Activated CD4-positive, alpha-beta T cell treated with anti-CD3 and anti-CD28 coated beads for 1 hour (primary cell): ENCODE measurements around the gene PRC1.

ENCODE experiments used
- DNase-seq: peaks from one replicate; pipeline ENCODE4 v3.0.0-alpha.2; 2020

PRC1 gene

DNA sequence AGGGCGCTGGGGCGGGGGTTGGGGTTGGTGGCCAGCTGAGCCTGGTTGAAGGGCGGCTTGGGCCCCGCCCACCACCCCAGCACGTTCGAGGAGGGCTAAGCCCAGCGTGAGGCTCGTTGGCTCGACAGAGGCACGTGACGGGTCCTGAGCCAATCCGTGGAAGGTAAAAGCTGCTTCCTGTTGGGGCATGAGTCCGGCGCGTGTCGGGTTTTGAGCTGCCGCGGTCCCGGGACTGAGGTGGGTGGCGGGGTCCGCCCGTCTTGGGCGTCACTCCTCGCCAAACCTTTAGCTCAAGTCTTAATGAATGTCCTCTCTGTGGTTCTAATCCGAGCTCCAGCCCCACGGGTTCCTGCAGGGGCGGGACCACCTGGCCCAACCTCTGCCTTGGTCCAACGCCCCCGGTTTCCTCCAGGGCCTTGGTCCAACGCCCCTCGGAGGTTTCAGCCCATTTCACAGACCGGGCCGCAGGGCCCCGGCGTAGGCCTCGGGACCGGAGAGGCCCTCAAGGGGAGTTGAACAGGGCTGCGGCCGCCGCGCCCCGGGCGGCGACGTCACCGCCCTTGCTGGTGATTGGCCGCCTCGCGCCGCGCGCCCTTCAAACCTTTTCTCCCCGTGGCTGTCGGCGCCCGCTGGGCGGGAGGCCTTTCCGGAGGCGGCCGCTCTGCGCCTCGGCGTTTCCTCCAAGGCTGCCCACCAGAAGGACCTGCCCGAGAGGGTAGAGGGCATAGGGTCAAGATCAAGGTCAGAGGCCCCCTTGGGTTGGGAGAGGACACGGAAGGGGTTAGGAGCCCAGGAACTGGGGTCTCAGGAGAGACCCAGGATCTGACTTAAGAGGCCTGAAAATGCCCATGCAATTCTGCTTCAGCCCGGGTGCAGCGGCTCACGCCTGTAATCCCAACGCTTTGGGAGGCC, 39.4 kb downstream of the PRC1 start, which contains the start of gene RCCD1:
RCCD1 (plus strand) TSS at position 173 of the 912 bp plus-strand sequence. CDS start 1,851 bp downstream, outside the sequence.
- DNase-seq, result peak; percentile 76

DNA sequence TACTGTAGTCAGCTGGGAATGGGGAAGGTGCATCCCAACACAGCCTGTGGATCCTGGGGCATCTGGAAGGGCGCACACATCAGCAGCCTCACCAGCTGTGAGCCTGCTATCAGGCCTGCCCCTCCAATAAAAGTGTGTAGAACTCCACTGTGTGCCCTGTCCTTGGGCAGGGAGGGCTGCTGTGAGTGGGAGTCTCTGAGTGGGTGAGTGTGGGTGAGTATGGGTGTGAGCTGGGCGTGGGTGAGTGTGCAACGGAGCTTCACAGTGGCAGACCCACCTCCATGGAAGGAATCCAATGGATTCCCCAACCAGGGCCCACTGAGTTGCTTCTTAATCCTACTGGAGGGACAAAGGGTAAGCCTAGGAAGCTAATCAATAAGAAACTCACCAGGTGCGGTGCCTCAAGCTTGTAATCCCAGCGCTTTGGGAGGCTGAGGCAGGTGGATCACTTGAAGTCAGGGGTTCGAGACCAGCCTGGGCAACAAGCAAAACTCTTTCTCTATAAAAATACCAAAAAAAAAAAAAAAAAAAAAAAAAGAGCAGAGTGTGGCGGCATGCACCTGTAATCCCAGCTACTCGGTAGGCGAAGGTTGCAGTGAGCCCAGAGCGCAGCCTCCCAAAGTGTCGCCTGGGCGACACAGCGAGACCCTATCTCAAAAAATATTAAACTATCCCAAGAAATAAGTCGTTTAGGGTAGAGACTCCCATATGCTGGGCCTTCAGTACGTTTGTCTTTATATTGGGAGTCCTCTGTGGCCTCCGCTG, 40.2 kb downstream of the PRC1 start:
- no peak for DNase-seq

DNA sequence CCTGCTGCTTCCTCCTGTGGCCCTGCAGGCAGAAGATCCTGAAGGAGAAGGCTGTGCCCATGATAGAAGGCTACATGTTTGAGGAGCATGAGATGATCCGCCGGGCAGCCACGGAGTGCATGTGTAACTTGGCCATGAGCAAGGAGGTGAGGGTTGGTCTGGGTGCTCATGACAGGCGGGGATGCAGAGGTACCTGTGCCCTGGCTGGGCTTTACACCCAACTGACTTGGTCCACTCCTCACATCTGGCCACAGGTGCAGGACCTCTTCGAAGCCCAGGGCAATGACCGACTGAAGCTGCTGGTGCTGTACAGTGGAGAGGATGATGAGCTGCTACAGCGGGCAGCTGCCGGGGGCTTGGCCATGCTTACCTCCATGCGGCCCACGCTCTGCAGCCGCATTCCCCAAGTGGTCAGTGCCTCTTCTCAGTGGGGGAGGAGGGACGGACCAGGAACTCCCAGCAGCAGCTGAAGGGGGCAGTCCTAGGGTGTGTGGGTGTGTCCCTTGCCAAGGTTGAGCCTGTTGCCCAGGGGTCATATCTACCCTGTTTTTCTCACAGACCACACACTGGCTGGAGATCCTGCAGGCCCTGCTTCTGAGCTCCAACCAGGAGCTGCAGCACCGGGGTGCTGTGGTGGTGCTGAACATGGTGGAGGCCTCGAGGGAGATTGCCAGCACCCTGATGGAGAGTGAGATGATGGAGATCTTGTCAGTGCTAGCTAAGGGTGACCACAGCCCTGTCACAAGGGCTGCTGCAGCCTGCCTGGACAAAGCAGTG, 41.2 kb downstream of the PRC1 start:
- DNase-seq, result no peak

DNA sequence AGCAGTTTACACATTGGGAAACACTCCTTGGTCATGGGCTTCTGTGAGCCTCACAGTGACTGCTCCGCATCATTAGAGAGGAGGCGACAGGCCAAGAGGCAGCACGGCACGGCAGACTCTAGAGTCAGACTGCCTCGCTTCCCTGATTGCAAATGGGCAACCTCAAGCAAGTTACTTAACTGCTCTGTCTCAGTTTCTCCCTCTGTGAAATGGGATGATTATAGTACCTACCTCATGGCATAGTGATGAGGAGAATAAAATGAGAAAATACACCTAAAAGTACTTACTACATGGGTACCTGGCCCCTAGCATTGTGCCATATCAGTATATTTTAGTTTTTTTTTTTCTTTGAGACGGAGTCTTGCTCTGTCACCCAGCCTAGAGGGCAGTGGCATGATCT, 43.7 kb downstream of the PRC1 start:
- DNase-seq, result no peak

DNA sequence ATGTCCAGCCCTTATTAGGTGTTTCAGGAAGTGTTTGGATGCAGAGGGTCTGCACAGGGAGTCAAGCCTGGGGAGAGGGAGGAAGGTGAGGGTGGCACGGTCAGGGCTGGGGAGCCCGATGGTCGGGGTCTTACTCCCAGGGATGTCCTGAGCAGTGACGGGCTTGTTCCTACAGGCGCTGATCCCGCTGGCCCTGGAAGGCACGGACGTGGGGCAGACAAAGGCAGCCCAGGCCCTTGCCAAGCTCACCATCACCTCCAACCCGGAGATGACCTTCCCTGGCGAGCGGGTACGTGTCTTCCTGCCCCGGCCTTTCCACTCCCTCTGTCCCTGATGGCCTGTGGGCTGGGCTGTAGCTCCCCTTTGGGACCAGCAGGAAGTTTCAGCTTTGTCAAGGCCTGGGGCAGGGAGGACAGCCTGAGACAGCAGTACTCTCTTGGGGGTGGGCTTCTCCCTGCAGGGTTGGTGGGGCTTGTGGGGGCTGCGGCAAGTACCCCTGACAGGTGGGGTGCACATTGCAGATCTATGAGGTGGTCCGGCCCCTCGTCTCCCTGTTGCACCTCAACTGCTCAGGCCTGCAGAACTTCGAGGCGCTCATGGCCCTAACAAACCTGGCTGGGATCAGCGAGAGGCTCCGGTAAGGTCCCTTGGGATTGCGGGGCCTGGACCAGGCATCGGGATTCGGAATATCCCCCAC, 44.2 kb downstream of the PRC1 start:
- no peak for DNase-seq

DNA sequence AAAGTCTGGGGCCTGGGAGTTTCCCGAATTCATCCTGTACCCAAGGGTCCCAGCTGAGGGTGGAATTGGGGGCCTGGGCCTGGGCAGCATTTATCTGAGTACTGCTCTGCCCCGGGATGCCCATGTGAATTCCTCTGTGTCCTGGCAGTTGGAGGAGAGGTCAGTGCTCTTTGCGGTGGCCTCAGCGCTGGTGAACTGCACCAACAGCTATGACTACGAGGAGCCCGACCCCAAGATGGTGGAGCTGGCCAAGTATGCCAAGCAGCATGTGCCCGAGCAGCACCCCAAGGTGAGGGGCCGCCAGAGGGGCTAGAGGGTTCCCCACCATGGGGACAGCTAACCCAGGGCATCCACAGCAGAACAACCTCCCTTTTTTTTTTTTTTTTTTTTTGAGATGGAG, 45.8 kb downstream of the PRC1 start:
- no peak for DNase-seq

DNA sequence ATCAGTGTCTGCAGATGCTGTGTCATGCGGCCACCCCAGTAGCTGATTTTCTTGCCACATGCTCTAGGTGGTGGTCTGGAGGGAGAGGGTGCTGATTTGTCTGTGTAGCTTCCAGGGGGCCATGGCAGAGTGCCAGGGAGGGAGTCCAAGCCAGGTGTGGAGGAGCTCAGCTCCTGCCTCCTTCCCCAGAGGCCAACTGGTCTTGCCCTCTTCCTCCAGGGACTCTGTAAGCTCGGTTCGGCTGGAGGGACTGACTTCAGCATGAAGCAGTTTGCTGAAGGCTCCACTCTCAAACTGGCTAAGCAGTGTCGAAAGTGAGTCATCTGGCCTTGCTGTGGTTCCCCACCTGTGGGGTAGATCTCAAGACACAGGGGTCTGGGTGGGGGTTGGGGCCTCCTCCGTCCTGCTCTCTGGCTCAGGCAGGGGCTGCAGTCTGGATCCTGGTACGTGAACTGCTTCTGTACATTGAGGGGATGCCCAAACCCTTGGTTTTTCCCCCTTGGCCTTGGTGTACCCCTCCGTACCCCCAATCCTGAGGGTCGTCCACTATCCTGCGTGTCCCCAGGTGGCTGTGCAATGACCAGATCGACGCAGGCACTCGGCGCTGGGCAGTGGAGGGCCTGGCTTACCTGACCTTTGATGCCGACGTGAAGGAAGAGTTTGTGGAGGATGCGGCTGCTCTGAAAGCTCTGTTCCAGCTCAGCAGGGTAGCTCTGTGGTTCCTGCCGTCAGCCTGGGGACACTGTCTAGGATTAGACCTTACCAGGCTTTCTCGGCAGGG, 46.6 kb downstream of the PRC1 start:
- DNase-seq, result no peak

DNA sequence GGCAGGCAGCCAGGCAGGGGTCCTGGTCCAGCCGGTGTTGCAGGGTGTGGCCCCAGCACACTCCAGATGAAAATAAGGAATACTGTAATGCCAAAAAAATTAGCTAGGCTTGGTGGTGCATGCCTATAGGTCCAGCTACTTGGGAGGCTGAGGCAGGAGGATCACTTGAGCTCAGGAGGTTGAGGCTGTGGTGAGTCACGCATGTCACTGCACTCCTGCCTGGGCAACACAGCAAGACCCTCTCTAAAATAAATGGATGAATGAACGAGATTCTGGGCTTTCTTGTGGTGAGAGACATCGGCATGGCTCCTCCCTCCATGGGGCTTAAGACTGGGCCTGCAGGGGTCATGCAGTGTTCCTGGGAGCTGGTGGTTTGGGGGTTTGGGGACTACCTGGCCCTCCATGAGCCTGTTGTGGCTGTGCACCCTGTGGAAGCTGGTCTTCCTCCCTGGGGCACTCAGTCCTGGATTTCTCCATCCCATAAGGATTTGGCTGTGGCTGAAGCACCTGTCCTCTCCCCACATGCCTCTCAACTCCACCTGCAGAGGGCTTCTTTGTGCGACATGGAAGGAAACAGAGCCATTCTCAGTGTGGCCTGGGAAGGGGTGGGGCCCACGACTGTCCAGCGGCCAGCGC, 47.3 kb downstream of the PRC1 start:
- DNase-seq, result no peak

DNA sequence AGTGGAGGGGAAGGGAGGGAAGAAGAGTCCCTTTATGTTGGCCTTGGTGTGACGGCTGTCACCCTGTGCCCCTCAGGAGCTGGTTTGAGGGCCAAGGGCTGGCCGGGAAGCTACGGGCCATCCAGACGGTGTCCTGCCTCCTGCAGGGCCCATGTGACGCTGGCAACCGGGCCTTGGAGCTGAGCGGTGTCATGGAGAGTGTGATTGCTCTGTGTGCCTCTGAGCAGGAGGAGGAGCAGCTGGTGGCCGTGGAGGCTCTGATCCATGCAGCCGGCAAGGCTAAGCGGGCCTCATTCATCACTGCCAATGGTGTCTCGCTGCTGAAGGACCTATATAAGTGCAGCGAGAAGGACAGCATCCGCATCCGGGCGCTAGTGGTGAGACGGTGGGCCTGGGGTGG, 47.8 kb downstream of the PRC1 start:
- no peak for DNase-seq

DNA sequence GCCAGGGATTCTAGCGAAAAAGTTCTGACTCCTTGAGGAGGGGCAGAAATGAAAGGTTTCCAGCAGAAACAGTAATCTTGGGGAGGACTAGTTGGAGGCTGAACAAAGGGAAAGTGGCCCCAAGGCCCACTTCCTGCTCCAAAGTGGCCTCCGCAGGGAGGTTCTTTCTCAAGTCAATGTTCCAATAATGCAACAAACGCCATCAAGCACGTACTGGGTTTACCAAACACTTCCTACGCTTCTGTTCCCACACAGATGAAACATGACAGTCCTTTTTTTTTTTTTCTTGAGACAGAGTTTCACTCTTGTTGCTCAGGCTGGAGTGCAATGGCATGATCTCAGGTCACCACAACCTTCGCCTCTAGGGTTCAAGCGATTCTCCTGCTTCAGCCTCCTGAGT, 49.2 kb downstream of the PRC1 start:
- no peak for DNase-seq

DNA sequence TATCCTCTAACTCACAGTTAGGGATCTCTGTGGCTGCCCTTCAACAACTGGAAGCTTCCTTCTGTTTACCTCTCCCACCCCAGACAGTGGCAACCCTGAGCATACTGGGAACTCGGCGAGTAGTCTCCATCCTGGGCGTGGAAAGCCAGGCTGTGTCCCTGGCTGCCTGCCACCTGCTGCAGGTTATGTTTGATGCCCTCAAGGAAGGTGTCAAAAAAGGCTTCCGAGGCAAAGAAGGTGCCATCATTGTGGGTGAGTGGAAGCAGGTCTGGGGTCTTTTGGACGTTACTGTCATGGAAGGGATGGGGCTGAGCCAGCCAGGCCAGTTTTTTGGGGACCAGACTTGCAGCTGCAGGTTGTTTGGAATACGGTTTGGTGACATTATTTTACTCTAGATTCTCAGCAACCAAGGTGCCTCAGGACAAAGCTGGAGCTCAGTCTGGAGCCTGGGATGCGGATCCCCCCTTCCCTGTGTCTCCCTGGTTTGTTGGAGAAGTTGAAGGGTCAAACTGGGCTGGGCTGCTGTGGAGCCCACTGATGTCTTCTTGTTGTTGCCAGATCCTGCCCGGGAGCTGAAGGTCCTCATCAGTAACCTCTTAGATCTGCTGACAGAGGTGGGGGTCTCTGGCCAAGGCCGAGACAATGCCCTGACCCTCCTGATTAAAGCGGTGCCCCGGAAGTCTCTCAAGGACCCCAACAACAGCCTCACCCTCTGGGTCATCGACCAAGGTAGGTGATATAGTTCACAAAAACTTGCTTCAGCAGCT, 51.8 kb downstream of the PRC1 start:
- DNase-seq, result no peak

DNA sequence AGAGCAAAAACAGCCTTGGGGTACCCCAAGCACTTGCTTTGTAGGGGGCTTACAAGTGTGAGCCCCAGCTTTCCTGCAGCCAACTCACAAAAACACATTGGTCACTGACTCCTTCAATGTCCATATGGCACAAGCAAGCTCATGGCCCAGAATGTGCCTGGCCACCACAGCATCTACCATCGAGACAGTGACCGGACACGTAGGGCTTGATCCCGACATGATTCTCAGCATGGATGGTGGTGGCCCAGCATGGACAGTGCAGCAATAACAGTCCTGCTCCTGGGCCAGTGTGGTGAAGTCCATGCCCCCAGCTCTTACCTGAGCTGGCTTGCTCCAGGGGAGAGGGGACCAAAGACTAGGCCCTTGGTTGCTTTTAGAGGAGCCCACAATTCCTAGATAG, 53.3 kb downstream of the PRC1 start:
- no peak for DNase-seq

DNA sequence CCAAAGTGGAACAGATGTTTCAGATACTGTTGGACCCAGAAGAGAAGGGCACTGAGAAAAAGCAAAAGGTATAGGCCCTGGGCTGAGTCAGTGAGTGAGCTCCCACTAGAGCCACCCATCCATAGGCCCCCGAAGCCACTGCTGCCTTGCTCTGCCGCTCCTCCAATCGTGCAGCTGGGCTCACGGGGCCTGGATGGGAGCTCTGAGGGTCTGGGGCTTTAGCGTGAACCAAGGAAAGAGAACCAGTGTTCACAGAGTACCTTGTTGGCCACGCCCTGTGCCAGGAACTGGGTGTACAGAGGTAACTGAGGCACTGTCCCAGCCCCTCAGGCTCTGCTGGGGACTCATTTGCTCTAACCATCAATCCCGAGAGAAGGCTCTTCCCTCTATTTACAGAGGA, 54.6 kb downstream of the PRC1 start:
- no peak for DNase-seq

DNA sequence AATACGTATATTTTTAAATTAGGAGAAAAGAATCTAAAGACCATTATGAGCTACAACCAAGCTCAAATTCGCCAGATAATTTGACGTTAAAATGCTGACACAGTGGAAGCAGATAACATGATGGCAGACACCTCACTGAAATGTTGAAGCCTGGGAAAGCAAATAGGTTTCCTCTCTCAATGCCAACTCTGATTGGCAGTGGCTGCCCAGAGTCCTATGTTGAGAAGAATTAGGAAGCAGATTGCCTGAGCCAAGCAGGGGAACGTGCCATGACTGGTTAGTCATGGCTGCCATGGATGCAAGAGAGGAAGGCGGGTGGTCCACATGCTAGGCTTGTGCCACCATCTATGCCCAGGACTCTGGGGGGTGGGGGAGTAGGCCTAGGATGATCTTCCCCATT, 56.1 kb downstream of the PRC1 start:
- DNase-seq, result no peak

DNA sequence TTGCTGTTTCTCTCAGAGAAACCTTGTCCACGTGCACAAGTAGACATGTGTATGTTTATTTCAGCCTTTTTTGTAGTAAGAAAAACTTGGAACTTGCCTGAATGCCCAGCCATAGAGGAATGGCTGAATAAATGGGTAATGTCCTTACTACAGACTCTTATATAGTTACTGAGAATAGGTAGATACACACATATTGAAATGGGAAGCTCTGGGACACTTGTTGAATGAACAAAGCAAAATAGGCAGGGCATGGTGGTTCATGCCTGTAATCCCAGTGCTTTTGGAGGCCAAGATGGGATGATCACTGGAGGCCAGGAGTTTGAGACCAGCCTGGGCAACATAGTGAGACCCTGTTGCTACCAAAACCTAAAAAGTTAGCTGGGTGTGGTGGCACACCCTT, 57.5 kb downstream of the PRC1 start:
- no peak for DNase-seq

DNA sequence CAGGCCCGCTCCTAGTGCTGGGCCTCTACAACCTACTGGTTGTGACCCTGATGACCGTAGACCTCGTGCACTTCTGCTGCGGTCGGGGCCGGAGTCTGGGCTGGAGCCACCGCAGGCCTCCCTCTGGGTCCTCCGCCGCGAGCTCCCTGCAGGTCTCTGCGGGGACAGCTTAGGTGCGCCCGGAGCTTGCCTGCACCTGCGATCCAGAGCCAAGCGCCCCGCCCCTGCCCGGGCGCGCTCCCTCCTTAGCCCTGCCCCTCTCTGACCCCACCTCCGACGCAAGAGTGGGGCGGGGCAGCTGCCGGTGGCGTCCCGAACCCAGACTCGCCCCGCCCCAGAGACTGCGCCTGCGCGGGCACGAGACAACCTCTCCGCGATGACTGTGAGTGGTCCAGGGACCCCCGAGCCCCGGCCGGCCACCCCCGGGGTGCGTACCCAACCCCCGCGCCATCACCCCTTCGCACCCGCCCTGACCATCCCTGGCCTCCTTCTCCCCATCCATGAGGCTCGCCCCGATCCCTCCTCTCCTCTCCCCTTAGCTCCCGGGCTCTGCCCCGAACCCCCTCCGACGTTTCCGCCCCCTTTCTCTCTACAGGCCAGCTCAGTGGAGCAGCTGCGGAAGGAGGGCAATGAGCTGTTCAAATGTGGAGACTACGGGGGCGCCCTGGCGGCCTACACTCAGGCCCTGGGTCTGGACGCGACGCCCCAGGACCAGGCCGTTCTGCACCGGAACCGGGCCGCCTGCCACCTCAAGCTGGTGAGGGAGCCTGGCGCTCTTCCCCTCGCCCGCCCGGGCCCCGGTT, 59.2 kb downstream of the PRC1 start, which contains the start of gene UNC45A:
UNC45A (plus strand) TSS at position 337 of the 803 bp plus-strand sequence; CDS start at position 377, 40 bp downstream.
- peak; percentile 93 for DNase-seq

DNA sequence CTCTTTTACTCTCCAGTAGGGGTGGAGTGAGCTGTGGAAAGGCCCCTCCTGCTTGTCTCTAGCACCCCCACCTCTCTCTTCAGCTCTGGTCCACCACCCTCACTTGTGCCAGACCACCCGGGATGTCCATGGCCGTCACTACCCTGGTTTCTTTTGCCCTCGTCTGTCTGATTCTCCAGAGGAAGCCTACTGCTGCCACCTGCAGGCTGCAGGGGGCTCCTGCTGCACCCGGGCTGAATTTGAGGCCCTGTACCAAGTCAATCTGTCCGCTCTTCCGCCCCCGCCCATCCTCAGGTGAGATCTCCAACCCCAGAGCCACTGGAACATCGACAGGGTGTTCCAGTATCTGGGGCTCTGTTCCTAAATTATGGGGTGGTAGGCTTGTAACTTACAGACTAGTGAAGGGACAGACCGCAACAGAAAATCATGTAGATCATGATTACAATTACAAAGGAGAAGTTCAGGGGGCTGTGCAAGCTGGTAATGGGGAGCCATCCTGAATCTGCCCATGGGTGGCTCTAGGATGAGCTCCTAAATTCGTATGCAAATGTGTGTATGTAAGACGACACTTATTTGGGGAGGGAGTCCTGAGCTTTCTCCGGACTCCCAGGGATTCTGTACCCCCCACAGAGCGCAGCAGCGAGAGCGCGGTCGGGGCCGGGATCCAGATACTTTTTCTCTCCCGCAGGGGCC, 59.9 kb downstream of the PRC1 start:
- DNase-seq, result peak; percentile 68

DNA sequence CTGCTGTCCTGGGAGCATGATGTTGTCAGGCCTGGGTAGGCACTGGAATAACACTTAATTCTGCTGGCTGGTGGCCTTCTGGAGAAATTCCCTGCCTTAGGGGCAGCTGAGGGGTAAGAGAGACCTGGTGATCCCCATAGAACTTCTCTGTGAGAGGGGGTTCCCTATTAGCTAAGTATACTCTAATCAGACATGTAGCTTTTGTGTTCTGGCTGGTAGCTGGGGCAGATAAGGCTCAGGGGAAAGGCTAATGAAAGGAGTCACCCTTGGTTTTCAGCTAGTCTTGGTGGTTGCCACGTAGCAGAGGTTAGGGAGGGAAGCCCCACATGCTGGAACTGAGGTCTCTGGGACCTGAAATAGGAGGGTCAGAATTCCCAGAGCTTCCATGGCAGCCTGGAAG, 61.0 kb downstream of the PRC1 start:
- no peak for DNase-seq

DNA sequence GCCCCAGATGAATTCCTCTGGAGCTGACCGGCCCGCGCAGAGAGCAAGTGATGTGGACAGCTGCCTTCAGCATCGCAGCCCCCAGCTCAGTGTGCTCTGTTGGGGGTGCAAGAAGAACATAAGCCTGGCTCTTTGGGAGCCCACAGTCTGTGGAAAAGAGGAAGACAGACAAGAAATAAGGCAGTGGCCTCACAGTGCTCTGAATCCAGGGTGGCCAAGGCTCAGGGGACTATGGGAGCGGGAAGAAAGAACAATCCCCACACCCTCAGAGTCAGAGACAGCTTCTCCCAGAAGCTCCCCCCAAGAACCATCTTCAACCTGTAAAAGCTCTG, 61.7 kb downstream of the PRC1 start:
- no peak for DNase-seq
